ENCODE data around the gene MSMO1.

MSMO1 gene

GRCh38 chr4:165367040-165367439, 39.6 kb downstream of the MSMO1 start:
- no peaks in the 10 kb centered on the region for H3K9me3 ChIP-seq (ENCODE audit: insufficient read depth, low read depth, low read length)
- H3K4me3 ChIP-seq (ENCODE audit: low read length): no peak overlapping the region
- peaks cover 16% of the 10 kb centered on the region for H3K4me1 ChIP-seq (ENCODE audit: insufficient read depth, low read length)
- H3K9ac ChIP-seq (ENCODE audit: low read depth, low read length): no peak overlapping the region
- H3K36me3 ChIP-seq (ENCODE audit: insufficient read depth, low read depth, low read length): no peaks in the 10 kb centered on the region
- no peak overlapping the region for H3K27ac ChIP-seq (ENCODE audit: low read length)
- no peaks in the 10 kb centered on the region for H3K27me3 ChIP-seq (ENCODE audit: insufficient read depth, low read length)

DNA sequence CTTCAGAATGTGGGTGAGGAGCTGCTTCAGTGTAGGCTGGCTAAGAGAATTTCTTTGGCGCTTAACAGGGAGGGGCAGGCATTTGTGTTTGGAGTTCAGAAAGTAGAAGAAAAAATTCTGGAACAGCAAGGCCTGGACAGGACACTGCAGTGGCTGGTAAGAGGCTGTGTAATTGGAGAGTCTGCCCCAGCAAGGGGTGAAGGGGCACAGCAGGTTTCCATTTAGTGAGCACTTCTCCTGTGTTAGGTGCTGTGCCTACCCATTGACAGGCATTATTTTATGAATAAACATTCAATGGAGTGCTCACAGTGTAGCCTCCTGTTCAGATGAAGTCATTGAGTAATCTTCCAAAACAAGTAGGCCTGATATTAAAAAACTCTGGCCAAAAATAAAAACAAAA, 40.6 kb downstream of the MSMO1 start:
- Histone ChIP-seq H3K9ac (ENCODE audit: low read depth, low read length) (no peak overlapping the region), H3K9me3 (ENCODE audit: insufficient read depth, low read depth, low read length) (no peaks in the 10 kb centered on the region), H3K27me3 (ENCODE audit: insufficient read depth, low read length) (no peaks in the 10 kb centered on the region), H3K4me1 (ENCODE audit: insufficient read depth, low read length) (peaks cover 16% of the 10 kb centered on the region), H3K27ac (ENCODE audit: low read length) (no peak overlapping the region), H3K4me3 (ENCODE audit: low read length) (no peak overlapping the region), H3K36me3 (ENCODE audit: insufficient read depth, low read depth, low read length) (no peaks in the 10 kb centered on the region)

- H3K27ac ChIP-seq (ENCODE audit: low read length): no peak overlapping the region
- H3K4me1 ChIP-seq (ENCODE audit: insufficient read depth, low read length): peaks cover 16% of the 10 kb centered on the region
These were observed 41.1 kb downstream of the MSMO1 start for GRCh38 chr4:165368567-165368966.

GRCh38 chr4:165369522-165369921, 42.1 kb downstream of the MSMO1 start:
- H3K4me3 ChIP-seq (ENCODE audit: low read length): no peak overlapping the region

More at GRCh38 chr4:165368567-165368966, 41.1 kb downstream of the MSMO1 start:
- H3K4me3 ChIP-seq (ENCODE audit: low read length): no peak overlapping the region
- no peaks in the 10 kb centered on the region for H3K9me3 ChIP-seq (ENCODE audit: insufficient read depth, low read depth, low read length)
- H3K9ac ChIP-seq (ENCODE audit: low read depth, low read length): no peak overlapping the region
- H3K36me3 ChIP-seq (ENCODE audit: insufficient read depth, low read depth, low read length): no peaks in the 10 kb centered on the region
- no peaks in the 10 kb centered on the region for H3K27me3 ChIP-seq (ENCODE audit: insufficient read depth, low read length)

GRCh38 chr4:165370530-165370929, 43.1 kb downstream of the MSMO1 start:
- H3K36me3 ChIP-seq (ENCODE audit: insufficient read depth, low read depth, low read length): no peaks in the 10 kb centered on the region
- no peaks in the 10 kb centered on the region for H3K9me3 ChIP-seq (ENCODE audit: insufficient read depth, low read depth, low read length)
- no peak overlapping the region for H3K4me3 ChIP-seq (ENCODE audit: low read length)
- H3K27me3 ChIP-seq (ENCODE audit: insufficient read depth, low read length): no peaks in the 10 kb centered on the region
- peaks cover 9% of the 10 kb centered on the region for H3K4me1 ChIP-seq (ENCODE audit: insufficient read depth, low read length)
- H3K27ac ChIP-seq (ENCODE audit: low read length): no peak overlapping the region
- no peak overlapping the region for H3K9ac ChIP-seq (ENCODE audit: low read depth, low read length)

More at GRCh38 chr4:165369522-165369921, 42.1 kb downstream of the MSMO1 start:
- Histone ChIP-seq H3K4me1 (ENCODE audit: insufficient read depth, low read length) (peaks cover 14% of the 10 kb centered on the region), H3K9me3 (ENCODE audit: insufficient read depth, low read depth, low read length) (no peaks in the 10 kb centered on the region), H3K36me3 (ENCODE audit: insufficient read depth, low read depth, low read length) (no peaks in the 10 kb centered on the region), H3K27ac (ENCODE audit: low read length) (no peak overlapping the region), H3K9ac (ENCODE audit: low read depth, low read length) (no peak overlapping the region), H3K27me3 (ENCODE audit: insufficient read depth, low read length) (no peaks in the 10 kb centered on the region)

DNA sequence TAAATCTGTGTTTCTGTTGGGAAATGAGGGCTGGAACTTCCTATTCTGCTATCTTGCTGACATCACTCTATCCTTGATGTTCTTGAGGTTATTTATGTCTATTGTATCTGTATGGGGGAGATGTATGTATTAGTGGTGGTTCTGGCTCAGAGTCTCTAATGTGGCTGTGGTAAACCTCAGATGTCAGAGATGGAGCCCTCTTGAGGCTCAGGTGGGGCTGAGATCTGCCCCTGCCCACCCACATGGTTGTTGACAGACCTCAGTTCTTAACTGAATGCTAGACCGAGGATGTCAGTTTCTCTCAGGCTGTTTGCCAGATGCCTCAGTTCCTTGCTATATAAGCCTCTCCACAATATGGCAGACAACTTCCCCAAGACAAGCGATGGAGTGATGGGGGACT, 48.0 kb downstream of the MSMO1 start:
- no peak overlapping the region for H3K27ac ChIP-seq (ENCODE audit: low read length)
- no peak overlapping the region for H3K4me3 ChIP-seq (ENCODE audit: low read length)
- no peak overlapping the region for H3K9ac ChIP-seq (ENCODE audit: low read depth, low read length)
- no peaks in the 10 kb centered on the region for H3K36me3 ChIP-seq (ENCODE audit: insufficient read depth, low read depth, low read length)
- peaks cover 6% of the 10 kb centered on the region; the same call in 1 of the 2 replicates for H3K4me1 ChIP-seq (ENCODE audit: insufficient read depth, low read length)
- H3K27me3 ChIP-seq (ENCODE audit: insufficient read depth, low read length): peaks cover 30% of the 10 kb centered on the region
- H3K9me3 ChIP-seq (ENCODE audit: insufficient read depth, low read depth, low read length): no peaks in the 10 kb centered on the region

- Histone ChIP-seq H3K36me3 (ENCODE audit: insufficient read depth, low read depth, low read length) (no peaks in the 10 kb centered on the region), H3K27me3 (ENCODE audit: insufficient read depth, low read length) (peaks cover 31% of the 10 kb centered on the region), H3K4me3 (ENCODE audit: low read length) (peak overlapping the region; percentile 79), H3K27ac (ENCODE audit: low read length) (no peak overlapping the region), H3K9ac (ENCODE audit: low read depth, low read length) (peak overlapping the region; percentile 16; the same call in 1 of the 2 replicates), H3K4me1 (ENCODE audit: insufficient read depth, low read length) (peaks cover 13% of the 10 kb centered on the region; the same call in 1 of the 2 replicates), H3K9me3 (ENCODE audit: insufficient read depth, low read depth, low read length) (no peaks in the 10 kb centered on the region)
These were observed 50.9 kb downstream of the MSMO1 start for GRCh38 chr4:165378398-165378744.

GRCh38 chr4:165378745-165379677, 51.5 kb downstream of the MSMO1 start, which contains the start of gene CPE:
Gene CPE (plus strand): TSS chr4:165379008. CDS start chr4:165379222, 214 bp downstream.
- Histone ChIP-seq H3K36me3 (ENCODE audit: insufficient read depth, low read depth, low read length) (no peaks in the 10 kb centered on the region), H3K9me3 (ENCODE audit: insufficient read depth, low read depth, low read length) (no peaks in the 10 kb centered on the region), H3K27me3 (ENCODE audit: insufficient read depth, low read length) (peaks cover 31% of the 10 kb centered on the region), H3K27ac (ENCODE audit: low read length) (no peak within 1 kb of the TSS), H3K9ac (ENCODE audit: low read depth, low read length) (peak within 1 kb of the TSS; percentile 16; the same call in 1 of the 2 replicates), H3K4me3 (ENCODE audit: low read length) (peak within 1 kb of the TSS; percentile 79), H3K4me1 (ENCODE audit: insufficient read depth, low read length) (peaks cover 17% of the 10 kb centered on the region)

DNA sequence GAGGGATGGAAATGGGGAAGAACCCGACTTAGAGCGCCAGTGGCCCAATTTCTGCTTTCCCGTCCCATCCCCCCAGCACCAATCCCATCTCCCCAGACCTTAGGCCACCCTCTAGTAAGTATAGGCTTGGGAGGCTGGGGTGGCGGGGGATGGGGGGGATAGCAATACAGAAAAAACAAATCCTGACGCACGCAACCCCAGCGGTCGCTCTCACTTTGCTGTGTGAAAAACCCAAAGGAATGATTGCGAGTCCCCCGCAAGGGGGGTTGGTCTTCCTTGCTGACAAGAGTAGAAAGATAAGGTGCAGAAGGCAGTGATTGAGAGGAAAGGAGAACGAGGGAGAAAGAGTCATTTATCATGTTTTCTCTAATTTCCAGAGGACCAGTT, 52.2 kb downstream of the MSMO1 start:
- no peaks in the 10 kb centered on the region for H3K9me3 ChIP-seq (ENCODE audit: insufficient read depth, low read depth, low read length)
- H3K36me3 ChIP-seq (ENCODE audit: insufficient read depth, low read depth, low read length): no peaks in the 10 kb centered on the region
- H3K27me3 ChIP-seq (ENCODE audit: insufficient read depth, low read length): peaks cover 31% of the 10 kb centered on the region
- H3K4me3 ChIP-seq (ENCODE audit: low read length): peak overlapping the region; percentile 79
- H3K4me1 ChIP-seq (ENCODE audit: insufficient read depth, low read length): peaks cover 18% of the 10 kb centered on the region
- no peak overlapping the region for H3K27ac ChIP-seq (ENCODE audit: low read length)
- no peak overlapping the region; the same call in 1 of the 2 replicates for H3K9ac ChIP-seq (ENCODE audit: low read depth, low read length)

DNA sequence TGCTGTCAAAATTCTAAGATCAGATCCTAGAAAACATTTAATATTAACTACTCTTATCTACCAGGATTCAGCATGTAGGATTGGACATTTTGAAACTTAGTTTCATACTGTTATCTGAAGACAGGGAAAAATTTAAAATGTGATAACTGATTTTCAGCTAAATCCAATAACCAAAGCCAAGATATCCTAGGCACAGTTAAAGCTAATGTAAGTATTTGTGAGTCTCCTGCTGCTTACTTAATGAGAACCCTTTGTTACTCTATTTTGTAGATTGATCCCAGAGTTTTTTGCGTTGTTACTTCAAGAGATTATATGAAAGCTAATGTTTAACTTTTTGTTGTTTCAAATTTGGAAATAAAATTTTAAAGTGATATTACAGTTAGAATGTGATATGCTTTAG, 53.3 kb downstream of the MSMO1 start:
- Histone ChIP-seq H3K27me3 (ENCODE audit: insufficient read depth, low read length) (peaks cover 31% of the 10 kb centered on the region), H3K9me3 (ENCODE audit: insufficient read depth, low read depth, low read length) (no peaks in the 10 kb centered on the region), H3K4me1 (ENCODE audit: insufficient read depth, low read length) (peaks cover 18% of the 10 kb centered on the region), H3K4me3 (ENCODE audit: low read length) (no peak overlapping the region), H3K9ac (ENCODE audit: low read depth, low read length) (no peak overlapping the region), H3K36me3 (ENCODE audit: insufficient read depth, low read depth, low read length) (no peaks in the 10 kb centered on the region), H3K27ac (ENCODE audit: low read length) (no peak overlapping the region)

GRCh38 chr4:165381821-165382373, 54.4 kb downstream of the MSMO1 start:
- no peaks in the 10 kb centered on the region for H3K36me3 ChIP-seq (ENCODE audit: insufficient read depth, low read depth, low read length)
- no peak overlapping the region for H3K27ac ChIP-seq (ENCODE audit: low read length)
- no peak overlapping the region; the same call in 1 of the 2 replicates for H3K4me3 ChIP-seq (ENCODE audit: low read length)
- H3K27me3 ChIP-seq (ENCODE audit: insufficient read depth, low read length): peaks cover 31% of the 10 kb centered on the region
- H3K9ac ChIP-seq (ENCODE audit: low read depth, low read length): no peak overlapping the region
- no peaks in the 10 kb centered on the region for H3K9me3 ChIP-seq (ENCODE audit: insufficient read depth, low read depth, low read length)
- peaks cover 18% of the 10 kb centered on the region for H3K4me1 ChIP-seq (ENCODE audit: insufficient read depth, low read length)

- Histone ChIP-seq H3K9me3 (ENCODE audit: insufficient read depth, low read depth, low read length) (no peaks in the 10 kb centered on the region), H3K4me1 (ENCODE audit: insufficient read depth, low read length) (peaks cover 18% of the 10 kb centered on the region), H3K4me3 (ENCODE audit: low read length) (no peak overlapping the region), H3K36me3 (ENCODE audit: insufficient read depth, low read depth, low read length) (no peaks in the 10 kb centered on the region), H3K27me3 (ENCODE audit: insufficient read depth, low read length) (peaks cover 27% of the 10 kb centered on the region), H3K9ac (ENCODE audit: low read depth, low read length) (no peak overlapping the region), H3K27ac (ENCODE audit: low read length) (no peak overlapping the region)
These were observed 55.2 kb downstream of the MSMO1 start for GRCh38 chr4:165382640-165383039.

Measured in iPS-20b (cell line).